GM12891 (cell line): Measurements from ENCODE around the gene CEACAM21.

ENCODE experiments used
- DNase-seq: peaks from one replicate; pipeline ENCODE4 v3.0.0; 2011; ENCODE audit warnings: low spot score; ENCODE audit not compliant: insufficient read length
- FAIRE-seq: peaks from 2 replicates; lab custom pipeline; 2011; peaks lifted over from hg19 to GRCh38; lab: Jason Lieb, UNC
- PAX5 ChIP-seq: IDR thresholded peaks from 2 replicates; pipeline ENCODE4 v1.6.1; 2011; ENCODE audit warnings: low read length, moderate library complexity, mild to moderate bottlenecking; ENCODE audit not compliant: insufficient read depth, severe bottlenecking
- POLR2A ChIP-seq: IDR thresholded peaks from 2 replicates; pipeline ENCODE4 v1.6.1; 2011; ENCODE audit warnings: low read depth, low read length, control low read depth
- POLR2AphosphoS5 ChIP-seq: IDR thresholded peaks from 2 replicates; pipeline ENCODE4 v1.6.1; 2011; ENCODE audit warnings: low read depth, low read length, control low read depth
- POU2F2 ChIP-seq: IDR thresholded peaks from 2 replicates; pipeline ENCODE4 v1.6.1; 2011; ENCODE audit warnings: low read depth, mild to moderate bottlenecking, control low read depth, low read length, moderate library complexity
- SPI1 ChIP-seq: IDR thresholded peaks from 2 replicates; pipeline ENCODE4 v1.6.1; 2011; ENCODE audit warnings: low read depth, low read length, control low read depth
- TAF1 ChIP-seq: IDR thresholded peaks from 2 replicates; pipeline ENCODE4 v1.6.1; 2011; ENCODE audit warnings: low read depth, low read length, control low read depth

The CEACAM21 gene

DNA sequence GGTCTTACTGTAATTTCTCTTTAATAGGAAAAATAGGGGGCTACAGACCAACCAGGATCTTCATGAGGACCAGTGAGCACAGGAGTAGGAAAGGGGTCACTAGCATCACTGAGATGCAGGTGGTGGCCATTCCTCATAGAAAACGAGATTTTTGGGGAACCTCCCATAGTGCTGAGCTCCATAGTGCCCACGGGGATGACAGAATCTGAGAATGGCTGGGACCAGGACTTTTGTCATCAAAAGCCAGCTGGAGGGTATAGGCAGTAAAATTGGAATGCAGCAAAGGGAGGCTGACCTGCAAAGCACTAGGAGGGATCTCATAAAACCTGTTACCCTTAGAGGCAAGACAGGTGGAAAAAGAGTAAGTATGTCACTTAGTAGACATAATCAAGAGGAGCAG, 28.4 kb upstream of the CEACAM21 start:
- TF ChIP-seq TAF1 = no peak
- TF ChIP-seq POU2F2 = no peak
- no peak for TF ChIP-seq POLR2A
- no peak for TF ChIP-seq SPI1
- no peak for TF ChIP-seq POLR2AphosphoS5
- TF ChIP-seq PAX5 = no peak
- FAIRE-seq (no peak), DNase-seq (no peak)

DNA sequence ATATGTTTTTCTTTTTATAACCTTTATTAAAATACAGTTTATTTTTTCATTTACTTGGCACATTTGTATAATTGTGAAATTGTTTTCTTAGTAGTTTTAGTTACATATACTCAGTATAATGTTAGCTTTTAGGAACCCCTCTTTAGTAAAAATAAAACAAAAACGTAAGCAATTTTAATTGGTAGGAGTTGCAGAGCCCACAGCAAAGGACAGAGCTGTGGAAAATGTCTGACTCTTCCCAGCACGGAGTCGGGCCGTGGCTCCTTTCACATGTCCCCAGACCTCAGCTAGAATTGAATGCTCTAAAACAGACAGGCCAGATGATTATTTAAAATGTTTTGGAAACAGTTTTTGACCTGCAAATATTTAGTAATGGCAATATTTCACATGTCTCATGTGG, 27.9 kb upstream of the CEACAM21 start:
- FAIRE-seq (no peak), DNase-seq (no peak)
- TF ChIP-seq POU2F2 = no peak

DNA sequence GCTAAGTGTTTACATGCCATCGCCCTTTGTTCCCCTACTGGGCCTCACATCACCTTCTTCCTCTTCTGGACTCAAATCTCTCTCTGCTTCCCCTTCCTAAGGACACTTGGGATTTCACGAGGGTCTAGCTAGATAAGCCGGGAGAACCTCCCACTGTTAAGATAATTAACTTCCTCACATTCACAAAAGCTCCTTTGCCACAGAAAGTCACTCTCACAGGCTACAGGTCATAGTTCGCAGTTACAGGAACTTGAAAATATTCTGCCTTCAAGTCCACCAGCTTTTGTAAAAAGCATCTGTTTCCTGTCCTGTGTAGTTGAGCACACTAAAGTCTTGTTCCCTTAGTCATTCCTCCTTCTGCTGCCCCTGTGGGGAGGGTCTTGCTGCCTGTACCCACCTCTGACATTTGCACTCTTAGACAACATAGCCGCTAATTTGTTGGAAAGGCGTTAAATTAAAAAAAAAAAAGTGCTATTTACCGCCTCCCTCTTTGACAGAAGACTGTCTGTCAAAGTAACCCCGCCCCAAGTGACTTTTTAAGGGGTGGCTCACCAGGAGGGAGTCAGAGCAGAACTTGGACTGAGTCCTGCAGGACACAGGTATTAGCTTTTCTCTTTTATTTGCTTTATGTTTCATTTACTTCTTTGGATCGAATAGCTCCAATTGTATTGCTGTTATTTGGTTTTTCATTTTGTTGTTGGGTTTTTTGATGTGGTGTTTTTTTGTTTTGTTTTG, 26.8 kb upstream of the CEACAM21 start:
- DNase-seq (no peak), FAIRE-seq (peak; percentile 88)
- no peak for TF ChIP-seq SPI1
- TF ChIP-seq TAF1 = peak; percentile 87
- peak; percentile 99 for TF ChIP-seq POLR2AphosphoS5
- TF ChIP-seq POU2F2 = peak; percentile 78; the same call in 1 of the 2 replicates
- peak; percentile 99 for TF ChIP-seq POLR2A
- TF ChIP-seq PAX5 = no peak

DNA sequence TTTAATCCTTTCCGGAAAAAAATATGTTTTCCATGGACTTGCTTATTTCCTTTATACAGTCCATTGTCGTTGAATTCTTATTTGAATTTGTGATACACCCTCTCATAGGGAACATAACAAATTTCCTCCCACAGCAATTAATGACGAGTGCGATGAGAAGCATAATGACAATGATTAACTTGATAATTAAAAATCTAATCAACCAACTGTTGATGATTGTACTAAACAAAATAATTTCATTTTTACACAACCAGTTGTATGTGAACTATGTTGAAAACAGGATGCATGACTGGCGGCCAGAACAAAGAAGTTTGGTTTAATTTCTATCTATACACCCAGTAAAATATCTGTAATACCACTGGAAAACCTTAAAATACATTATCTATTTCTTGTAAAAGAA, 26.1 kb upstream of the CEACAM21 start:
- TF ChIP-seq SPI1 = no peak
- no peak for TF ChIP-seq POLR2A
- TF ChIP-seq PAX5 = no peak
- no peak for TF ChIP-seq POU2F2
- TF ChIP-seq TAF1 = no peak
- no peak for TF ChIP-seq POLR2AphosphoS5
- no peak for DNase-seq
- no peak for FAIRE-seq

DNA sequence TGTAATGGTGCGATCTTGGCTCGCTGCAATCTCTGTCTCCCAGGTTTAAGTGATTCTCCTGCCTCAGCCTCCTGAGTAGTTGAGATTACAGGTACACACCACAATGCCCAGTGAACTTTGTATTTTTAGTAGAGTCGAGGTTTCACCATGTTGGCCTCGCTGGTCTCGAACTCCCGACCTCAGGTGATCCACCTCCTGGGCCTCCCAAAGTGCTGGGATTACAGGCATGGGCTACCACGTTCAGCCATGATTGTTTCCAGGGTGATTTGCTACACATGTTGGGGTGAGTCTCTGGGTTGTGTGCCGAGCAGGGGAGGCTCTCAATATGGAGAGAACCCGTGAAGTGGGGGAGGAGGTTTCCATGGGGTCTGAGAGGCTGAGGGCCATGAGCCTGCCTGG, 24.8 kb upstream of the CEACAM21 start:
- TF ChIP-seq POU2F2 = no peak; the same call in 1 of the 2 replicates
- TF ChIP-seq POLR2AphosphoS5 = no peak
- no peak for TF ChIP-seq PAX5
- TF ChIP-seq POLR2A = no peak
- no peak for TF ChIP-seq TAF1
- TF ChIP-seq SPI1 = no peak
- FAIRE-seq (no peak), DNase-seq (no peak)

DNA sequence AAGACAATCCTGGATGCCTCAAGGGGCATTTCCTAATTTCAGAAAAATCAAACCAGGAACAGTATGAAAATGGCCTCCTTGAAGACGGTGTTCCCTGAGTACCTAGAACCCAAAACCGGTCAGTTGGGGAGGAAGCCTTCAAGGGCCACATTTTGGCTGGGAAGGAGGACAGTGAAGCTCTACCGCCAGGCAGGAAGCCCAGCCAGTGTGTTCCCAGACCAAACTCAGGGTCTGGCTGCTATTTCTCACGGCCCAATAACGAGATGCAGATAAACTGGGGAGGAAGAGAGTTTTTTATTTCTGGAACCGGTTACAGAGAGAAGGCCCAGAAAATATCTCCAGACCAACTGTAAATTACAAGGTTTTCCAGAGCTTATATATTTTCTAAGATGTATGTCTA, 24.3 kb upstream of the CEACAM21 start:
- peak; percentile 94 for FAIRE-seq
- TF ChIP-seq POU2F2 (no peak), POLR2A (no peak), SPI1 (no peak), PAX5 (no peak), TAF1 (no peak), POLR2AphosphoS5 (no peak)
- no peak for DNase-seq

DNA sequence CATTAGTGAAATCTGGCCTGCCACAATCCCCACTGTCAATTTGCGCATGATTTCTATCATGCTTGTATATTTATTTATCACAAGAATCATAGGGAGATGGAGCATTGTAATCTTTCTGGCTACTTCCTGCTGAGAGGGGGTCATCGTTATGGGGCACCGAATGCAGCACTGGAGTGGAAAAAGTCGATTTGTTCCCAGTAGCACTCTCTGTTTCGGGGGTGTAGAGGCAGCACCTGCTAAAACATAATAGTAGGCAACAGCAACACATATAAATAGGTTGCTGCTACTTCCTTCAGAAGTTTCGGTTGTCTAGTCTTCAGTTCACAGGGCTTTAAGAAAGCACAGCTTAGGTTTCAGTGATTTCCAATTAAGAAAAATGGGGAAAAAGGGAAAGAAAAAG, 23.4 kb upstream of the CEACAM21 start:
- TF ChIP-seq POLR2AphosphoS5 = 0 out of 2 replicates have a peak, but pooled peaks have one; percentile 23
- TF ChIP-seq TAF1 = no peak
- TF ChIP-seq POLR2A = peak; percentile 45; the same call in 1 of the 2 replicates
- FAIRE-seq (peak; percentile 99), DNase-seq (no peak)

DNA sequence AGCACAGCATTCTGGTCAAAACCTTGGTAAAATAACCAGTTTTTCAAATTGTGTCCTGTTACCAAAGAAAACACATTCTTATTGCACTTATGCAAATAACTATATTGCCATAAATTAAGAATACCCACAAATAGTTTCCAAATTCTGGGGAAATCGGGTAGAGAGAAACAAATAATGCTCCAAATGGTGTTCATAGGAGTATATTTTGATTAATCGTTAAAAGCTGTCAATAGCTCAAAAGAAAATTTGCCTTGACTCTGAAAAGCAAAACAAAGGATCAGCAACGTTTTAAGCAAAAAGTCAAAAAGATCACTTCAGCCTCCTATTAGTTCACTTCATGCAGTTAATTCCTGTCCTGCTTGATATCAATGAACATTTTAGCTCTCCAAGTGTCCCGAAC, 22.2 kb upstream of the CEACAM21 start:
- DNase-seq (no peak), FAIRE-seq (peak; percentile 40)
- TF ChIP-seq POLR2A (no peak), POLR2AphosphoS5 (no peak), TAF1 (no peak), PAX5 (no peak), POU2F2 (no peak), SPI1 (no peak)

DNA sequence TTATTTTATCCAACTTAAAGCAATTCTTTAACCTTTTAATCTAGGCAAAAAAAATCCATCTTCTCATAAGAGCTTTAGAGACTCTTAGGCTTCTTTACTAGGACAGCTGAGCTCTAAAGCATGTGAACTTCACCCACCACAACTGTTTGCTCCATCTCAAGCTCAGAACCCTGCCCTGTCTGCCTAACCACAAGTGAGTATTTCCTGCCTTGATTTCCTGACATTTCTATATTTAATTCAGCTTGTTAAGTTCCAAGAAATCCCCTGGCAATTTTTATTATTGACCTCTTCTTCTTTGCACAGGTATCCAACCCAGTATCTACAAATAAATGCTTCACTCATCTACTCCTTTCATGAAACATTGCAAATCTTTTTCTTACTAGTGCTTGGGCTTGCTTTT, 21.1 kb upstream of the CEACAM21 start:
- DNase-seq (no peak), FAIRE-seq (no peak)
- no peak for TF ChIP-seq POLR2A
- TF ChIP-seq POLR2AphosphoS5 = no peak
- TF ChIP-seq SPI1 = no peak
- no peak for TF ChIP-seq TAF1
- TF ChIP-seq POU2F2 = no peak
- no peak for TF ChIP-seq PAX5

DNA sequence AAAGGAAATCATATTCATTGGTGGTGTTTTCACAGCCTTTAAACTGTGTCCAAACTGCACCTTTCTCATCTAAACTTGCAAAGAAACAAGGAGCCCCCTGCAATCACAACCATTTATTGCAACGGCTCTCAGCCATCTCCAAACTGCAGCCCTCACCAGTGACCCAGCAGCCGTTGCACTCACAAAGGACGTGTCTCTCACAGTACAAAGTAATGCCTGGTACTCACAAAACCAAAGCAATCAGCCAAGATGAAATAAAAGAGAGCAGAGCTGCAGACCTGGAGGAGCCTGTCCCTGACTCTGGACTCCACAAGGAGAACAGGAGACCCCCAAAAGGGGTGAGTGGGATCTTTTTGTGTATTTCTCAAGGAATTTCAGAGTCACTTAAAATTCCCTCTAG, 20.2 kb upstream of the CEACAM21 start:
- TF ChIP-seq POU2F2 (no peak), PAX5 (no peak)
- DNase-seq = no peak
- peak; percentile 16 for FAIRE-seq
